Measurements from ENCODE around the gene ELOB. TPM values are rescaled to one million over a fixed set of nuclear protein-coding genes. Genes with fewer than 3 reads are reported as not detected.

Gene ELOB
- total and polyA plus RNA-seq, 2 of the 8 experiments (the other 6 are each of a cell fraction or from before 2014, with no cell fraction given) = 237 to 1,357 TPM

GRCh38 chr16:2769675-2770056 is 7.4 kb downstream of the ELOB start:
- H3K9me3 ChIP-seq (ENCODE audit: insufficient read depth in 2 of 2, low read depth in 1 of 2, low read length in 1 of 2) = peaks cover 0 to 1% of the 10 kb centered on the region in 2 experiments; a peak in 1 of 4 replicates
- H3K4me3 ChIP-seq (ENCODE audit: extremely low read depth in 1 of 4, insufficient read depth in 2 of 4, low read depth in 3 of 4, low read length in 4 of 4) = no peak overlapping the region
- H3K79me1 ChIP-seq (ENCODE audit: low read depth, low read length) = peaks cover 5% of the 10 kb centered on the region
- ChIA-PET POLR2A (ENCODE audit: partially characterized antibody) (interaction anchor here (0.9 to 6.9 kb wide), 8 partner anchors 8 to 41 kb away, joined by 3 to 140 read pairs (median 5); partner anchors contain the start of genes ELOB and SRRM2), CTCF (ENCODE audit: partially characterized antibody) (interaction anchor here (0.9 to 2.0 kb wide), 4 partner anchors 11 to 98 kb away, joined by 3 to 6 read pairs (median 3); no protein-coding TSS in a partner anchor)
- no peak overlapping the region for H2BK120ac ChIP-seq (replicated peaks; ENCODE audit: low read depth, low read length)
- no peak overlapping the region for H4K5ac ChIP-seq (ENCODE audit: insufficient read length, low read depth, low read length)
- H3K36me3 ChIP-seq (ENCODE audit: control insufficient read depth in 2 of 4, insufficient read depth in 4 of 4, low read length in 3 of 4) = peaks cover 60 to 91% (median 76%) of the 10 kb centered on the region in 4 experiments
- no peaks in the 10 kb centered on the region for H3K23me2 ChIP-seq (ENCODE audit: low read depth, low read length)
- no peak overlapping the region for H4K91ac ChIP-seq (replicated peaks; ENCODE audit: insufficient read length, low read length)
- no peak overlapping the region for H3K56ac ChIP-seq (replicated peaks; ENCODE audit: insufficient read length, low read depth, low read length)
- H3K27ac ChIP-seq (ENCODE audit: low read depth, low read length) = 0 out of 2 replicates have a peak overlapping the region, but pooled peaks have one; percentile 16
- no peak overlapping the region for H4K8ac ChIP-seq (ENCODE audit: extremely low read depth, insufficient read depth, low read length)
- H3K4me2 ChIP-seq (ENCODE audit: insufficient read depth in 1 of 2, low read depth in 2 of 2, low read length in 2 of 2) = no peak overlapping the region
- H4K20me1 ChIP-seq (replicated peaks in 1 of 2; ENCODE audit: control insufficient read depth in 1 of 2, insufficient read depth in 2 of 2, low read length in 2 of 2) = peaks cover 34 to 49% of the 10 kb centered on the region in 2 experiments
- no peak overlapping the region for H2BK15ac ChIP-seq (ENCODE audit: low read length)
- H3K18ac ChIP-seq (ENCODE audit: extremely low read depth, low read length) = no peak overlapping the region
- peaks cover 0 to 3% (median under 1%) of the 10 kb centered on the region in 4 experiments; a peak in 3 of 7 replicates for H3K4me1 ChIP-seq (replicated peaks in 1 of 4; ENCODE audit: control insufficient read depth in 3 of 4, insufficient read depth in 4 of 4, low read length in 3 of 4)
- H3K27me3 ChIP-seq (replicated peaks in 1 of 4; ENCODE audit: control insufficient read depth in 3 of 4, extremely low read depth in 1 of 4, insufficient read depth in 3 of 4, low read length in 3 of 4) = no peaks in the 10 kb centered on the region
- DNase-seq (ENCODE audit: low read depth in 1 of 2, low spot score in 2 of 2) = no peak
- no peak overlapping the region for H3K4ac ChIP-seq (replicated peaks; ENCODE audit: insufficient read length, low read depth, low read length)
- no peak overlapping the region for H2BK12ac ChIP-seq (ENCODE audit: low read depth, low read length)
- peak overlapping the region; percentile 55; the same call in 1 of the 2 replicates for H2BK5ac ChIP-seq (ENCODE audit: low read depth, low read length)
- no peak overlapping the region for H3K23ac ChIP-seq (ENCODE audit: insufficient read length)
- H3K14ac ChIP-seq (ENCODE audit: insufficient read length) = no peak overlapping the region
- no peak for FAIRE-seq
- H3K79me2 ChIP-seq (ENCODE audit: control insufficient read depth in 1 of 2, insufficient read depth in 2 of 2, low read length in 2 of 2) = peaks cover 4 to 48% of the 10 kb centered on the region in 2 experiments; a peak in 2 of 4 replicates
- H2AFZ ChIP-seq (ENCODE audit: low read length) = no peak overlapping the region
- no peak overlapping the region for H2BK20ac ChIP-seq (ENCODE audit: low read length)
- WGBS, 2 experiments (ENCODE audit: extremely low coverage in 1 of 2, insufficient coverage in 1 of 2, insufficient read length in 1 of 2, insufficient replicate concordance in 2 of 2, low coverage in 1 of 2, low lambda C conversion rate in 2 of 2, missing lambda C conversion rate in 1 of 2) = 95% methylated on average over 11 of the region's 14 CpGs; no CpG with 5 or more reads in 1 of the 2 experiments
- no peak overlapping the region for H2AK5ac ChIP-seq (ENCODE audit: low read depth, low read length)
- H3K9ac ChIP-seq (replicated peaks in 1 of 4; ENCODE audit: extremely low read depth in 1 of 4, low read depth in 3 of 4, low read length in 3 of 4) = no peak overlapping the region
- TF ChIP-seq GTF2F1 (IDR thresholded peaks at IDR 0.05; ENCODE audit: borderline replicate concordance, low read depth, low read length) (no peak), CTCF (IDR thresholded peaks at IDR 0.05; ENCODE audit: control extremely low read depth in 1 of 3, insufficient read depth in 1 of 3, low read depth in 1 of 3, low read length in 3 of 3) (no peak)
